Bronchial epithelial cell (primary cell): ENCODE results near the gene FNDC3B. TPM values are rescaled to one million over a fixed set of nuclear protein-coding genes. Genes with fewer than 3 reads are reported as not detected.

Experiments
- DNase-seq: peaks from one replicate; pipeline ENCODE4 v3.0.0-alpha.2; 2010; ENCODE audit warnings: low read depth
- FAIRE-seq: peaks from 2 replicates; lab custom pipeline; 2011; peaks lifted over from hg19 to GRCh38; lab: Jason Lieb, UNC
- H3K27me3 ChIP-seq: 2 replicates; pipeline ENCODE4 v1.5.1; 2011; ENCODE audit warnings: low read length; ENCODE audit not compliant: control insufficient read depth, insufficient read depth
- H3K36me3 ChIP-seq: 2 replicates; pipeline ENCODE4 v1.5.1; 2011; ENCODE audit warnings: low read length; ENCODE audit not compliant: control insufficient read depth, insufficient read depth
- H3K4me3 ChIP-seq: 2 replicates; pipeline ENCODE4 v1.5.1; 2011; ENCODE audit warnings: mild to moderate bottlenecking, low read depth, low read length, control low read depth
- CTCF ChIP-seq: IDR thresholded peaks from 2 replicates; pipeline ENCODE4 v1.5.1; 2011; ENCODE audit warnings: mild to moderate bottlenecking, moderate library complexity, low read length, control low read depth, inconsistent platforms; ENCODE audit not compliant: insufficient read depth, severe bottlenecking
- total RNA-seq: library from RNA; depleted of rRNA; stranded (reverse); fragments of >200 nt; gene quantifications from 2 replicates; pipeline ENCODE4 v1.2.1, GENCODE V29; 2014

The FNDC3B gene
- total RNA-seq, 1 donor from 2014 or later = 39.2 TPM

GRCh38 chr3:172233474-172234277 is 194.3 kb downstream of the FNDC3B start:
- Histone ChIP-seq H3K27me3 (no peaks in the 10 kb centered on the region), H3K36me3 (no peaks in the 10 kb centered on the region), H3K4me3 (no peak overlapping the region)
- no peak for TF ChIP-seq CTCF
- FAIRE-seq = no peak
- no peak for DNase-seq

GRCh38 chr3:172235698-172236097 is 196.3 kb downstream of the FNDC3B start:
- FAIRE-seq = no peak

GRCh38 chr3:172236771-172237742 is 197.7 kb downstream of the FNDC3B start:
- no peak for FAIRE-seq
- no peak for DNase-seq
- no peaks in the 10 kb centered on the region for H3K27me3 ChIP-seq
- no peak overlapping the region for H3K4me3 ChIP-seq
- TF ChIP-seq CTCF = no peak
- peaks cover 1% of the 10 kb centered on the region for H3K36me3 ChIP-seq

More at GRCh38 chr3:172235698-172236097, 196.3 kb downstream of the FNDC3B start:
- H3K36me3 ChIP-seq = peaks cover 1% of the 10 kb centered on the region
- DNase-seq = no peak
- no peak overlapping the region for H3K4me3 ChIP-seq
- no peak for TF ChIP-seq CTCF
- no peaks in the 10 kb centered on the region for H3K27me3 ChIP-seq

GRCh38 chr3:172238188-172238587 is 198.8 kb downstream of the FNDC3B start:
- Histone ChIP-seq H3K36me3 (peaks cover 1% of the 10 kb centered on the region), H3K4me3 (no peak overlapping the region), H3K27me3 (no peaks in the 10 kb centered on the region)
- TF ChIP-seq CTCF = no peak
- no peak for FAIRE-seq
- no peak for DNase-seq

GRCh38 chr3:172239218-172239790 is 199.9 kb downstream of the FNDC3B start:
- H3K36me3 ChIP-seq = peaks cover 1% of the 10 kb centered on the region
- no peak for TF ChIP-seq CTCF

More at GRCh38 chr3:172239218-172239790, 199.9 kb downstream of the FNDC3B start:
- DNase-seq (no peak), FAIRE-seq (no peak)
- no peaks in the 10 kb centered on the region for H3K27me3 ChIP-seq
- H3K4me3 ChIP-seq = no peak overlapping the region
